Neural progenitor cell (in vitro differentiated cells): Measurements from ENCODE around the gene TAAR6. TPM values are rescaled to one million over a fixed set of nuclear protein-coding genes. Genes with fewer than 3 reads are reported as not detected.
"Not testable (repeated sequence)": the region's sequence is repeated elsewhere in the genome, so short reads cannot be mapped to it uniquely, and the experiment has no call there.

Experiments
- DNase-seq: peaks from one replicate; pipeline ENCODE4 v3.0.0-alpha.2; 2016; ENCODE audit warnings: low spot score
- H2AFZ ChIP-seq: fragments of 200-600 bp; sonication (generic); replicated peaks from 2 replicates; pipeline ENCODE4 v1.6.1; 2016; ENCODE audit warnings: antibody characterized with exemption
- H3F3A ChIP-seq: fragments of 200-600 bp; sonication (generic); 2 replicates; pipeline ENCODE4 v1.6.1; 2016; ENCODE audit warnings: antibody characterized with exemption, low read depth
- H3K27ac ChIP-seq: fragments of 200-600 bp; sonication (generic); 2 replicates; pipeline ENCODE4 v1.5.1; 2016; ENCODE audit warnings: mild to moderate bottlenecking
- H3K27me3 ChIP-seq: fragments of 200-600 bp; sonication (generic); 2 replicates; pipeline ENCODE4 v1.6.1; 2016; ENCODE audit warnings: mild to moderate bottlenecking, moderate library complexity
- H3K36me3 ChIP-seq: fragments of 200-600 bp; sonication (generic); 2 replicates; pipeline ENCODE4 v1.5.1; 2016
- H3K4me1 ChIP-seq: fragments of 200-600 bp; sonication (generic); 2 replicates; pipeline ENCODE4 v1.6.1; 2016; ENCODE audit warnings: mixed run types
- H3K4me2 ChIP-seq: fragments of 200-600 bp; sonication (generic); 2 replicates; pipeline ENCODE4 v1.6.1; 2016
- H3K4me3 ChIP-seq: fragments of 200-600 bp; sonication (generic); 2 replicates; pipeline ENCODE4 v1.5.1; 2016
- H3K79me2 ChIP-seq: fragments of 200-600 bp; sonication (generic); 2 replicates; pipeline ENCODE4 v1.6.1; 2016; ENCODE audit warnings: low read depth
- H3K9ac ChIP-seq: fragments of 200-600 bp; sonication (generic); 2 replicates; pipeline ENCODE4 v1.6.1; 2016
- H3K9me3 ChIP-seq: fragments of 200-600 bp; sonication (generic); 2 replicates; pipeline ENCODE4 v1.5.1; 2016; ENCODE audit warnings: low read depth
- H4K20me1 ChIP-seq: fragments of 200-600 bp; sonication (generic); 2 replicates; pipeline ENCODE4 v1.6.1; 2016; ENCODE audit warnings: low read depth
- H3K27ac Mint-ChIP-seq: 3 replicates; pipeline ENCODE4 v1.8.0; 2021; ENCODE audit warnings: mixed read lengths
- H3K27me3 Mint-ChIP-seq: 2 replicates; pipeline ENCODE4 v1.8.0; 2022; ENCODE audit warnings: low read depth, mild to moderate bottlenecking, inconsistent platforms, moderate library complexity, mixed read lengths; ENCODE audit not compliant: insufficient read depth
- H3K36me3 Mint-ChIP-seq: 3 replicates; pipeline ENCODE4 v1.8.0; 2021; ENCODE audit warnings: mixed read lengths
- H3K4me1 Mint-ChIP-seq: 3 replicates; pipeline ENCODE4 v1.8.0; 2021; ENCODE audit warnings: mixed read lengths
- H3K4me3 Mint-ChIP-seq: 3 replicates; pipeline ENCODE4 v1.8.0; 2021; ENCODE audit warnings: mild to moderate bottlenecking, moderate library complexity, mixed read lengths
- H3K9me3 Mint-ChIP-seq: 3 replicates; pipeline ENCODE4 v1.8.0; 2020; ENCODE audit warnings: mixed read lengths
- EZH2 ChIP-seq: fragments of 200-600 bp; sonication (generic); IDR thresholded peaks from 2 replicates; pipeline ENCODE4 v1.6.1; 2017; ENCODE audit warnings: antibody characterized with exemption, mild to moderate bottlenecking, moderate library complexity
- EZH2phosphoT487 ChIP-seq: fragments of 200-600 bp; sonication (generic); IDR thresholded peaks from 2 replicates; pipeline ENCODE4 v1.6.1; 2017; ENCODE audit warnings: antibody characterized with exemption
- total RNA-seq: library from RNA; depleted of rRNA; stranded (reverse); fragments of >200 nt; gene quantifications from 2 replicates; pipeline ENCODE4 v1.2.3, GENCODE V29; 2015; ENCODE audit warnings: low replicate concordance
- TF ChIP-seq, protein P1 (sequence below): fragments of 200-600 bp; sonication (generic); IDR thresholded peaks from 2 replicates; pipeline ENCODE4 v1.5.1; 2017; ENCODE audit warnings: antibody characterized with exemption, mild to moderate bottlenecking

TAAR6 gene
- total RNA-seq, 1 donor from 2014 or later = not detected

DNA sequence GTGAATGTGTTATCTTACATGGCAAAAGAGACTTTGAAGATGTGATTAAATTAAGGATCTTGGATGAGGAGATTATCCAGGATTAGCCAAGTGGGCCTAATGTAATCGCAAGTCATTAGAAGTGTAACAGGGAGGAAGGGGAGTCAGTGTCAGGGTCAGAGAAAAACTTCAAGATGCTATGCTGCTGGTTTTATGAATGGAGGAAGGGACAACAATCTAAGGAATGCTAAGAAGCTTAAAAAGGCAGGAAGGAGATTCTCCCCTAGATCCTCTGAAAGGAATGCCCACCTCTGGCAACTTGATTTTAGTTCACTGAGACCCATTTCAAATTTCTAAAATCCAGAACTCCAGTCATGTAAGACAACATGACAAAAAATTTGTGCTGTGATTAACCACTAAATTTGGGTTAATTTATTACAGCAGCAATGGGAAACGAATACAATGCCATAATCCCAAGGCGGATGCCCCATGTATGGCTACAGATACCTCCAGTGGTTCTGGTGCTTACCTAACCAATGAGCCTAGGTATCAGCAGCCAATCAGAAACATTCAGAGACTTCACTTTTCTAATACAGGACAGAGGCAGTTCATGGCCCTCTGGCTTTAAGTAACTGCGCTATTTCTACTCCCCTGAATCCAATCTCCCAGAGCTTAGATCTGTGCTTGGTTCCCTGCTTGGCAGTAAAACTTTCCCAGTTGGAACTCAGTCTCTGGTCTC lies 21.2 kb upstream of the TAAR6 start:
- Histone ChIP-seq H3K79me2 (no peaks in the 10 kb centered on the region), H3K27ac (no peak overlapping the region), H2AFZ (no peak overlapping the region), H4K20me1 (no peaks in the 10 kb centered on the region), H3K36me3 (no peaks in the 10 kb centered on the region), H3K4me1 (peaks cover 3% of the 10 kb centered on the region), H3F3A (no peaks in the 10 kb centered on the region), H3K27me3 (no peaks in the 10 kb centered on the region), H3K9me3 (no peaks in the 10 kb centered on the region), H3K4me3 (no peak overlapping the region), H3K9ac (no peak overlapping the region), H3K4me2 (no peak overlapping the region)
- peaks cover 5% of the 10 kb centered on the region for H3K27me3 Mint-ChIP-seq
- DNase-seq = peak; percentile 6
- TF ChIP-seq EZH2phosphoT487 (no peak), EZH2 (no peak)
- TF ChIP-seq, protein P1, sequence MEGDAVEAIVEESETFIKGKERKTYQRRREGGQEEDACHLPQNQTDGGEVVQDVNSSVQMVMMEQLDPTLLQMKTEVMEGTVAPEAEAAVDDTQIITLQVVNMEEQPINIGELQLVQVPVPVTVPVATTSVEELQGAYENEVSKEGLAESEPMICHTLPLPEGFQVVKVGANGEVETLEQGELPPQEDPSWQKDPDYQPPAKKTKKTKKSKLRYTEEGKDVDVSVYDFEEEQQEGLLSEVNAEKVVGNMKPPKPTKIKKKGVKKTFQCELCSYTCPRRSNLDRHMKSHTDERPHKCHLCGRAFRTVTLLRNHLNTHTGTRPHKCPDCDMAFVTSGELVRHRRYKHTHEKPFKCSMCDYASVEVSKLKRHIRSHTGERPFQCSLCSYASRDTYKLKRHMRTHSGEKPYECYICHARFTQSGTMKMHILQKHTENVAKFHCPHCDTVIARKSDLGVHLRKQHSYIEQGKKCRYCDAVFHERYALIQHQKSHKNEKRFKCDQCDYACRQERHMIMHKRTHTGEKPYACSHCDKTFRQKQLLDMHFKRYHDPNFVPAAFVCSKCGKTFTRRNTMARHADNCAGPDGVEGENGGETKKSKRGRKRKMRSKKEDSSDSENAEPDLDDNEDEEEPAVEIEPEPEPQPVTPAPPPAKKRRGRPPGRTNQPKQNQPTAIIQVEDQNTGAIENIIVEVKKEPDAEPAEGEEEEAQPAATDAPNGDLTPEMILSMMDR = no peak
- peaks cover 14% of the 10 kb centered on the region for H3K4me1 Mint-ChIP-seq
- H3K27ac Mint-ChIP-seq = no peak overlapping the region
- no peak overlapping the region for H3K4me3 Mint-ChIP-seq
- H3K36me3 Mint-ChIP-seq = no peaks in the 10 kb centered on the region
- H3K9me3 Mint-ChIP-seq = no peaks in the 10 kb centered on the region

DNA sequence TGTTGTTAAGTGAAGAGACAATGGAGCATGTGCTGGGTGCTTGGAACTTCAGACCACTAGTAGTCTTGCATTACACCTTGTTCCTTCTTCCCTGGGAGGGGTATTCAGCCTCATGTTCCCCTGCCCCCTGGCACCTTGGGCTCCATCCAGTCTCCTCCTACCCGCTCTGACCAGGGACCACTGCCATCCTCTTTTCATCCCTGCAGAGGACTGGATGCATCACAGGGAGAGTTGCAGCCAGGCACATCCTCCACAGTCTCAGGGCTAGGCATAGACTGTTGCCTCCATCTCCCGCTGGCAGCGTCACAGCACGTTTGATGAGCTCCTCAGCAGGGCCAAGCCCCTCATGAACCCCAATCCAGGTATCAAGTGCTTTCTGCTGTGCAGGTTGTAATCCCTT lies 18.9 kb upstream of the TAAR6 start:
- Histone ChIP-seq H3K27ac (no peak overlapping the region), H2AFZ (no peak overlapping the region), H3F3A (no peaks in the 10 kb centered on the region), H4K20me1 (no peaks in the 10 kb centered on the region), H3K4me2 (no peak overlapping the region), H3K36me3 (no peaks in the 10 kb centered on the region), H3K4me3 (no peak overlapping the region), H3K9me3 (no peaks in the 10 kb centered on the region), H3K4me1 (peaks cover 3% of the 10 kb centered on the region), H3K79me2 (no peaks in the 10 kb centered on the region), H3K27me3 (no peaks in the 10 kb centered on the region), H3K9ac (no peak overlapping the region)
- Mint-ChIP-seq H3K36me3 (no peaks in the 10 kb centered on the region), H3K9me3 (no peaks in the 10 kb centered on the region), H3K27me3 (peaks cover 5% of the 10 kb centered on the region), H3K4me1 (peaks cover 14% of the 10 kb centered on the region), H3K27ac (no peak overlapping the region), H3K4me3 (no peak overlapping the region)
- no peak for DNase-seq
- TF ChIP-seq EZH2phosphoT487 (no peak), EZH2 (no peak)
- TF ChIP-seq, protein P1 = no peak

DNA sequence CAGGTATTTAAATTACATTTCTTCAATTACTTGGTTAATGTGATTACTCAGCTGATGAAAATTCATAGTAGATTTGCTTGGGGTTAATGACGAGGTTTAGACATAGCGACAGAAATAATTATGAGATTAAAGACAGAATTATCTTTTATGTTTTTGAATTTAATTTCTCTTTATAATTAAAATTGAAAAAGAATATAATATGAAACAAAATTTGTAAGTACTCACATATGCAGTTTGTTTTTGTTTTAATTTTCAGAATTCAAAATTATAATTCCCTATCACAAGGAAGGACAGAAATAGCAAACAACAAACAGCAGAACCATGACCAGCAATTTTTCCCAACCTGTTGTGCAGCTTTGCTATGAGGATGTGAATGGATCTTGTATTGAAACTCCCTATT lies 17.8 kb upstream of the TAAR6 start, which contains the start of gene TAAR8:
TSS of gene TAAR8 (plus strand) at position 301 of the 400 bp plus-strand sequence. CDS start at position 322, 21 bp downstream.
- H3K4me3 Mint-ChIP-seq = no peak within 1 kb of the TSS
- DNase-seq = no peak
- Histone ChIP-seq H3K27ac (no peak within 1 kb of the TSS), H3K36me3 (no peaks in the 10 kb centered on the region), H3K79me2 (no peaks in the 10 kb centered on the region), H3K9ac (no peak within 1 kb of the TSS), H2AFZ (no peak within 1 kb of the TSS), H3K4me2 (no peak within 1 kb of the TSS), H3K4me1 (peaks cover 3% of the 10 kb centered on the region), H3K4me3 (no peak within 1 kb of the TSS), H3F3A (no peaks in the 10 kb centered on the region), H3K27me3 (no peaks in the 10 kb centered on the region), H4K20me1 (no peaks in the 10 kb centered on the region), H3K9me3 (no peaks in the 10 kb centered on the region)
- TF ChIP-seq, protein P1 = no peak
- TF ChIP-seq EZH2phosphoT487 = no peak
- TF ChIP-seq EZH2 = no peak
- H3K4me1 Mint-ChIP-seq = peaks cover 14% of the 10 kb centered on the region
- no peaks in the 10 kb centered on the region for H3K9me3 Mint-ChIP-seq
- H3K27ac Mint-ChIP-seq = no peak within 1 kb of the TSS
- H3K36me3 Mint-ChIP-seq = no peaks in the 10 kb centered on the region
- peaks cover 3% of the 10 kb centered on the region for H3K27me3 Mint-ChIP-seq

GRCh38 chr6:132560087-132560486 lies 10.0 kb upstream of the TAAR6 start:
- not testable (repeated sequence) for H2AFZ ChIP-seq, H3K9ac ChIP-seq, H3K27ac ChIP-seq, H3K9me3 ChIP-seq, DNase-seq, H3K4me3 Mint-ChIP-seq, H3F3A ChIP-seq, H3K36me3 ChIP-seq, H3K27ac Mint-ChIP-seq, H3K4me1 ChIP-seq, H3K36me3 Mint-ChIP-seq, H3K4me1 Mint-ChIP-seq, H3K4me2 ChIP-seq, H4K20me1 ChIP-seq, H3K27me3 ChIP-seq, H3K27me3 Mint-ChIP-seq, H3K9me3 Mint-ChIP-seq, H3K4me3 ChIP-seq, H3K79me2 ChIP-seq
